Omental fat pad (tissue), 4 donors: ENCODE results near the gene CCDC92B. TPM values are rescaled to one million over a fixed set of nuclear protein-coding genes. Genes with fewer than 3 reads are reported as not detected.
"Not testable (repeated sequence)": the region's sequence is repeated elsewhere in the genome, so short reads cannot be mapped to it uniquely, and the experiment has no call there.

Experiments used
- ATAC-seq: fragments of 150-250 bp; one replicate; pipeline ENCODE4 v1.9.1; 2016; ENCODE audit warnings: mild to moderate bottlenecking, moderate library complexity; ENCODE audit not compliant: low FRiP score
- DNase-seq: peaks from one replicate; pipeline ENCODE4 v3.0.0-alpha.2; 2019; ENCODE audit warnings: low spot score
- CTCF ChIP-seq, 3 donors: fragments of 450-650 bp; IDR thresholded peaks; one replicate each; pipeline ENCODE4 v1.5.1; 2016 to 2017; ENCODE audit warnings: antibody characterized with exemption in 3 of 3, mild to moderate bottlenecking in 3 of 3, moderate library complexity in 2 of 3
- total RNA-seq, 4 donors: library from RNA; depleted of rRNA; stranded (reverse); fragments of >200 nt; gene quantifications; one replicate each; pipeline ENCODE4 v1.1.0, GENCODE V29; 2016

The CCDC92B gene
- total RNA-seq, 4 donors from 2014 or later: not detected

GRCh38 chr17:2703606-2704005, 45.8 kb downstream of the CCDC92B start:
- DNase-seq (no peak), ATAC-seq (no peak)
- TF ChIP-seq CTCF (IDR thresholded peaks at IDR 0.05): no peak

GRCh38 chr17:2703181-2703580, 46.3 kb downstream of the CCDC92B start:
- no peak for TF ChIP-seq CTCF (IDR thresholded peaks at IDR 0.05)
- DNase-seq (no peak), ATAC-seq (no peak)

GRCh38 chr17:2701996-2702741, 47.3 kb downstream of the CCDC92B start:
- TF ChIP-seq CTCF (IDR thresholded peaks at IDR 0.05): no peak
- ATAC-seq: no peak
- no peak for DNase-seq

GRCh38 chr17:2701161-2701995, 48.1 kb downstream of the CCDC92B start:
- DNase-seq: no peak
- ATAC-seq: no peak
- TF ChIP-seq CTCF (IDR thresholded peaks at IDR 0.05): no peak

- no peak for TF ChIP-seq CTCF (IDR thresholded peaks at IDR 0.05)
- DNase-seq: no peak
Observed at GRCh38 chr17:2700491-2701141, 48.8 kb downstream of the CCDC92B start.

GRCh38 chr17:2700030-2700490, 49.4 kb downstream of the CCDC92B start:
- no peak for ATAC-seq
- TF ChIP-seq CTCF (IDR thresholded peaks at IDR 0.05): no peak
- DNase-seq: no peak

More at GRCh38 chr17:2700491-2701141, 48.8 kb downstream of the CCDC92B start:
- no peak for ATAC-seq

- DNase-seq, ATAC-seq: not testable (repeated sequence)
Observed at GRCh38 chr17:2699216-2699805, 50.1 kb downstream of the CCDC92B start.
